SK-N-SH (cell line): ENCODE data around the gene TMED6. TPM values are rescaled to one million over a fixed set of nuclear protein-coding genes. Genes with fewer than 3 reads are reported as not detected.

Experiments used
- CTCF ChIA-PET: fragments of 300-600, 350-600 bp; formaldehyde crosslinking; extraction: SDS; loops from one replicate; lab custom pipeline; 2021; lab: Yijun Ruan, JAX
- POLR2A ChIA-PET: fragments of 350-600 bp; sonication (Branson Sonifier 250); formaldehyde crosslinking; extraction: SDS; loops from one replicate; lab custom pipeline; 2020; ENCODE audit warnings: antibody characterized with exemption, inconsistent platforms; lab: Yijun Ruan, JAX
- DNase-seq: peaks from one replicate; pipeline ENCODE4 v3.0.0; 2012
- H2AFZ ChIP-seq: fragments of 200-600 bp; sonication (generic); 2 replicates; pipeline ENCODE4 v1.8.1; 2016; ENCODE audit warnings: antibody characterized with exemption, mild to moderate bottlenecking, low read depth
- H3F3A ChIP-seq: fragments of 200-600 bp; sonication (generic); replicated peaks from 2 replicates; pipeline ENCODE3; 2016; ENCODE audit warnings: antibody characterized with exemption, mild to moderate bottlenecking; ENCODE audit not compliant: insufficient read depth
- H3K27ac ChIP-seq, 2 experiments: fragments of 200-500 bp in 1 of 2; fragments of 200-600 bp in 1 of 2; sonication (Bioruptor generic) in 1 of 2; sonication (generic), shearing (Covaris generic) in 1 of 2; 2 replicates each; pipeline versions ENCODE4 v1.5.1 to v1.6.1; 2014 to 2016; ENCODE audit warnings: low read depth in 2 of 2, inconsistent platforms in 1 of 2, low read length in 1 of 2, mild to moderate bottlenecking in 1 of 2, mixed read lengths in 1 of 2
- H3K27me3 ChIP-seq: fragments of 200-600 bp; sonication (generic), shearing (Covaris generic); 2 replicates; pipeline ENCODE4 v1.6.1; 2016; ENCODE audit warnings: mixed run types; ENCODE audit not compliant: insufficient read depth
- H3K36me3 ChIP-seq, 2 experiments: fragments of 200-500 bp in 1 of 2; fragments of 200-600 bp in 1 of 2; sonication (Bioruptor generic) in 1 of 2; sonication (generic) in 1 of 2; replicated peaks in 1 of 2; 2 replicates each; pipeline versions ENCODE3 to v1.5.1; 2014 to 2016; ENCODE audit warnings: low read length in 1 of 2, mild to moderate bottlenecking in 1 of 2; ENCODE audit not compliant: insufficient read depth in 2 of 2, control insufficient read depth in 1 of 2
- H3K4me1 ChIP-seq, 2 experiments: fragments of 200-500 bp in 1 of 2; fragments of 200-600 bp in 1 of 2; sonication (Bioruptor generic) in 1 of 2; sonication (generic), shearing (Covaris generic) in 1 of 2; 2 replicates each; pipeline versions ENCODE4 v1.5.1 to v1.6.1; 2014 to 2016; ENCODE audit warnings: low read depth in 1 of 2, low read length in 1 of 2, mixed run types in 1 of 2; ENCODE audit not compliant: insufficient read depth in 2 of 2, control insufficient read depth in 1 of 2
- H3K4me2 ChIP-seq: fragments of 200-600 bp; sonication (generic), shearing (Covaris generic); 2 replicates; pipeline ENCODE4 v1.6.1; 2017; ENCODE audit warnings: mixed run types
- H3K4me3 ChIP-seq, 2 experiments: fragments of 200-500 bp in 1 of 2; fragments of 200-600 bp in 1 of 2; sonication (Bioruptor generic) in 1 of 2; sonication (generic), shearing (Covaris generic) in 1 of 2; 2 replicates each; pipeline versions ENCODE4 v1.5.1 to v1.8.1; 2014 to 2016; ENCODE audit warnings: low read depth in 2 of 2, inconsistent platforms in 1 of 2, low read length in 1 of 2, mild to moderate bottlenecking in 1 of 2, mixed read lengths in 1 of 2, moderate library complexity in 1 of 2
- H3K79me2 ChIP-seq: fragments of 200-600 bp; sonication (generic); 2 replicates; pipeline ENCODE4 v1.8.1; 2017; ENCODE audit warnings: mild to moderate bottlenecking; ENCODE audit not compliant: insufficient read depth
- H3K9ac ChIP-seq: fragments of 200-600 bp; sonication (generic); 2 replicates; pipeline ENCODE4 v1.6.1; 2017; ENCODE audit warnings: mixed run types
- H3K9me2 ChIP-seq: fragments of 200-600 bp; sonication (generic); 2 replicates; pipeline ENCODE4 v1.6.1; 2017; ENCODE audit warnings: mixed run types
- H3K9me3 ChIP-seq: fragments of 200-600 bp; sonication (generic); 2 replicates; pipeline ENCODE4 v1.6.1; 2017; ENCODE audit warnings: mixed run types, mild to moderate bottlenecking, moderate library complexity
- H4K20me1 ChIP-seq: fragments of 200-600 bp; sonication (generic); 2 replicates; pipeline ENCODE4 v1.6.1; 2017; ENCODE audit warnings: mild to moderate bottlenecking, mixed run types; ENCODE audit not compliant: insufficient read depth
- EZH2phosphoT487 ChIP-seq: fragments of 200-600 bp; sonication (generic); IDR thresholded peaks from 2 replicates; pipeline ENCODE4 v1.6.1; 2017; ENCODE audit warnings: low read depth, mixed run types, mild to moderate bottlenecking, antibody characterized with exemption, moderate library complexity, borderline replicate concordance
- FOSL2 ChIP-seq: IDR thresholded peaks from 2 replicates; pipeline ENCODE4 v1.4.0; 2012; ENCODE audit warnings: low read depth, mild to moderate bottlenecking, moderate library complexity, borderline replicate concordance
- MAX ChIP-seq: IDR thresholded peaks from 2 replicates; pipeline ENCODE4 v1.4.0; 2012; ENCODE audit warnings: low read depth
- MEF2A ChIP-seq: IDR thresholded peaks from 2 replicates; pipeline ENCODE4 v1.4.0; 2012; ENCODE audit warnings: low read depth, borderline replicate concordance
- NFIC ChIP-seq: IDR thresholded peaks from 2 replicates; pipeline ENCODE4 v1.4.0; 2012; ENCODE audit warnings: borderline replicate concordance
- NRF1 ChIP-seq: IDR thresholded peaks from 2 replicates; pipeline ENCODE4 v1.6.1; 2012; ENCODE audit warnings: low read depth, mild to moderate bottlenecking, low read length
- RFX5 ChIP-seq: IDR thresholded peaks from 2 replicates; pipeline ENCODE4 v1.6.1; 2012; ENCODE audit warnings: mild to moderate bottlenecking, improper control_type of control experiment, low read length
- SMC3 ChIP-seq: IDR thresholded peaks from 2 replicates; pipeline ENCODE4 v1.6.1; 2012; ENCODE audit warnings: low read depth, low read length, improper control_type of control experiment
- TAF1 ChIP-seq: IDR thresholded peaks from 2 replicates; pipeline ENCODE4 v1.6.1; 2012; ENCODE audit warnings: low read depth, mild to moderate bottlenecking, low read length, moderate library complexity, borderline replicate concordance
- USF1 ChIP-seq: IDR thresholded peaks from 2 replicates; pipeline ENCODE4 v1.4.0; 2012; ENCODE audit warnings: low read depth, borderline replicate concordance
- YY1 ChIP-seq: IDR thresholded peaks from 2 replicates; pipeline ENCODE4 v1.4.0; 2012; ENCODE audit warnings: low read depth, mild to moderate bottlenecking
- WGBS: methylation state at CpG from one replicate; pipeline ENCODE4 v1.1.6; 2017; ENCODE audit warnings: low lambda C conversion rate; 5-methylcytosine and 5-hydroxymethylcytosine counted together
- polyA plus RNA-seq, 3 experiments: library from polyadenylated mRNA; depleted of rRNA; stranded (reverse); fragments of >200 nt; gene quantifications; 2 replicates each; pipeline ENCODE4 v1.2.3, GENCODE V29; 2012
- TF ChIP-seq, protein P1 (sequence below): fragments of 150-350 bp; IDR thresholded peaks from 2 replicates; pipeline ENCODE4 v1.6.1; 2016; ENCODE audit warnings: mild to moderate bottlenecking, low read depth, low read length
- TF ChIP-seq, protein P2 (sequence below): IDR thresholded peaks from 2 replicates; pipeline ENCODE4 v1.4.0; 2012; ENCODE audit warnings: low read depth, borderline replicate concordance

Gene TMED6
- polyA plus RNA-seq, 1 of the 3 experiments (the other 2 are of a cell fraction), result not detected

- H3K9ac ChIP-seq, result no peak overlapping the region
- DNase-seq, result no peak
- TF ChIP-seq, protein P1, sequence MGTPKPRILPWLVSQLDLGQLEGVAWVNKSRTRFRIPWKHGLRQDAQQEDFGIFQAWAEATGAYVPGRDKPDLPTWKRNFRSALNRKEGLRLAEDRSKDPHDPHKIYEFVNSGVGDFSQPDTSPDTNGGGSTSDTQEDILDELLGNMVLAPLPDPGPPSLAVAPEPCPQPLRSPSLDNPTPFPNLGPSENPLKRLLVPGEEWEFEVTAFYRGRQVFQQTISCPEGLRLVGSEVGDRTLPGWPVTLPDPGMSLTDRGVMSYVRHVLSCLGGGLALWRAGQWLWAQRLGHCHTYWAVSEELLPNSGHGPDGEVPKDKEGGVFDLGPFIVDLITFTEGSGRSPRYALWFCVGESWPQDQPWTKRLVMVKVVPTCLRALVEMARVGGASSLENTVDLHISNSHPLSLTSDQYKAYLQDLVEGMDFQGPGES, result no peak
- peaks cover 32 to 58% of the 10 kb centered on the region in 2 experiments for H3K36me3 ChIP-seq
- H3K9me2 ChIP-seq, result no peaks in the 10 kb centered on the region
- H3K9me3 ChIP-seq, result no peaks in the 10 kb centered on the region
- ChIA-PET POLR2A (no interaction called here), CTCF (interaction anchor here (0.9 to 1.2 kb wide), 2 partner anchors 18 to 37 kb away, joined by 3 read pairs; partner anchors contain the start of gene NIP7)
- H3K4me1 ChIP-seq, result no peaks in the 10 kb centered on the region
- H3F3A ChIP-seq, result peaks cover 20% of the 10 kb centered on the region
- 98% methylated on average over 10 of the region's 10 CpGs for WGBS
- no peak overlapping the region for H3K27ac ChIP-seq
- no peak overlapping the region for H2AFZ ChIP-seq
- H3K27me3 ChIP-seq, result no peaks in the 10 kb centered on the region
- H4K20me1 ChIP-seq, result no peaks in the 10 kb centered on the region
- peaks cover 52% of the 10 kb centered on the region; the same call in 1 of the 2 replicates for H3K79me2 ChIP-seq
- H3K4me2 ChIP-seq, result no peak overlapping the region
- no peak overlapping the region for H3K4me3 ChIP-seq
These were observed 24.9 kb upstream of the TMED6 start for GRCh38 chr16:69376393-69377059.

DNA sequence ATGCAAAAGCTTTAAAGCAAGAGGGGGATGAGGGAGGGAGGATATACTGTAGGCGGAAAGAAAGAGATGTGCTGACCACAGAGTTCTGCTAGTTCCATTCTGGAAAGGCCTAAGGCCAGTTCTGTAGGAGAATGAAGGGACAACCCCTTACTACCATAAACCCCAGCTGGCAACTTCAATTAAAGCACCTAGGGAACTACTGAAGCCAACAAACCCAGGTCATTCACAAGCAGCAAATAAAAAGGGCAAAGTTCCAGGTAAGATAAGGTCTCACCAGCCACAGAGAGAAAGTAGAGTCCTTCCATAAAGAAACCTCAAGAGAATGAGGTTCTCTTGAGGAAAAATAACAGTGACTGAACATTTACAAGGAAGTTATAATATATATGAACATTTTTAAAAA, 21.4 kb upstream of the TMED6 start:
- Histone ChIP-seq H3K4me2 (no peak overlapping the region), H3K27me3 (no peaks in the 10 kb centered on the region), H3K27ac (no peak overlapping the region), H2AFZ (no peak overlapping the region), H3K4me3 (no peak overlapping the region), H3K79me2 (peaks cover 47% of the 10 kb centered on the region; the same call in 1 of the 2 replicates), H4K20me1 (no peaks in the 10 kb centered on the region), H3K9me2 (no peaks in the 10 kb centered on the region), H3K9ac (no peak overlapping the region), H3F3A (no peaks in the 10 kb centered on the region), H3K4me1 (no peaks in the 10 kb centered on the region), H3K9me3 (no peaks in the 10 kb centered on the region), H3K36me3 (peaks cover 30 to 56% of the 10 kb centered on the region in 2 experiments)
- ChIA-PET POLR2A (no interaction called here), CTCF (no interaction called here)
- DNase-seq, result no peak
- TF ChIP-seq SMC3, result no peak
- TF ChIP-seq NFIC, result no peak
- TF ChIP-seq USF1, result no peak
- TF ChIP-seq YY1, result no peak
- TF ChIP-seq MEF2A, result no peak
- no peak for TF ChIP-seq RFX5
- TF ChIP-seq, protein P2, sequence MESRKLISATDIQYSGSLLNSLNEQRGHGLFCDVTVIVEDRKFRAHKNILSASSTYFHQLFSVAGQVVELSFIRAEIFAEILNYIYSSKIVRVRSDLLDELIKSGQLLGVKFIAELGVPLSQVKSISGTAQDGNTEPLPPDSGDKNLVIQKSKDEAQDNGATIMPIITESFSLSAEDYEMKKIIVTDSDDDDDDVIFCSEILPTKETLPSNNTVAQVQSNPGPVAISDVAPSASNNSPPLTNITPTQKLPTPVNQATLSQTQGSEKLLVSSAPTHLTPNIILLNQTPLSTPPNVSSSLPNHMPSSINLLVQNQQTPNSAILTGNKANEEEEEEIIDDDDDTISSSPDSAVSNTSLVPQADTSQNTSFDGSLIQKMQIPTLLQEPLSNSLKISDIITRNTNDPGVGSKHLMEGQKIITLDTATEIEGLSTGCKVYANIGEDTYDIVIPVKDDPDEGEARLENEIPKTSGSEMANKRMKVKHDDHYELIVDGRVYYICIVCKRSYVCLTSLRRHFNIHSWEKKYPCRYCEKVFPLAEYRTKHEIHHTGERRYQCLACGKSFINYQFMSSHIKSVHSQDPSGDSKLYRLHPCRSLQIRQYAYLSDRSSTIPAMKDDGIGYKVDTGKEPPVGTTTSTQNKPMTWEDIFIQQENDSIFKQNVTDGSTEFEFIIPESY, result no peak
- no peak for TF ChIP-seq MAX
- TF ChIP-seq EZH2phosphoT487, result no peak
- TF ChIP-seq TAF1, result no peak
- no peak for TF ChIP-seq FOSL2
- TF ChIP-seq NRF1, result no peak
- 94% methylated on average over 1 of the region's 1 CpG for WGBS
